CD4-positive, alpha-beta T cell treated with Interleukin-2 at 100 ng/mL for 4 hours (primary cell): ENCODE results near the gene CENPF.
"Not testable (repeated sequence)": the region's sequence is repeated elsewhere in the genome, so short reads cannot be mapped to it uniquely, and the experiment has no call there.

ENCODE experiments used
- DNase-seq: peaks from one replicate; pipeline ENCODE4 v3.0.0-alpha.2; 2020; ENCODE audit warnings: low spot score

The CENPF gene

GRCh38 chr1:214602764-214603657 is at the start of gene CENPF:
Gene CENPF (plus strand): TSS chr1:214603195. CDS start chr1:214613755, 10,560 bp downstream.
- DNase-seq: peak; percentile 96

- DNase-seq: no peak
Observed at GRCh38 chr1:214557952-214558735, 44.9 kb upstream of the CENPF start.

GRCh38 chr1:214563881-214564280 is 39.1 kb upstream of the CENPF start:
- DNase-seq: no peak

GRCh38 chr1:214565310-214565709 is 37.7 kb upstream of the CENPF start:
- DNase-seq: no peak

- DNase-seq: no peak
Observed at GRCh38 chr1:214566158-214567104, 36.6 kb upstream of the CENPF start.

GRCh38 chr1:214567481-214567980 is 35.5 kb upstream of the CENPF start:
- no peak for DNase-seq

- DNase-seq: no peak
Observed at GRCh38 chr1:214568328-214568727, 34.7 kb upstream of the CENPF start.

GRCh38 chr1:214569357-214570004 is 33.5 kb upstream of the CENPF start:
- DNase-seq: no peak

- DNase-seq: no peak
Observed at GRCh38 chr1:214570442-214570841, 32.6 kb upstream of the CENPF start.

- DNase-seq: no peak
Observed at GRCh38 chr1:214571281-214571680, 31.7 kb upstream of the CENPF start.

GRCh38 chr1:214573386-214574318 is 29.3 kb upstream of the CENPF start:
- DNase-seq: no peak

GRCh38 chr1:214574598-214575411 is 28.2 kb upstream of the CENPF start:
- no peak for DNase-seq

GRCh38 chr1:214576120-214576519 is 26.9 kb upstream of the CENPF start:
- DNase-seq: not testable (repeated sequence)

GRCh38 chr1:214579183-214579582 is 23.8 kb upstream of the CENPF start:
- DNase-seq: no peak

GRCh38 chr1:214581785-214582184 is 21.2 kb upstream of the CENPF start:
- DNase-seq: no peak

GRCh38 chr1:214582289-214582891 is 20.6 kb upstream of the CENPF start:
- no peak for DNase-seq

- DNase-seq: no peak
Observed at GRCh38 chr1:214583113-214583512, 19.9 kb upstream of the CENPF start.

GRCh38 chr1:214583824-214584554 is 19.0 kb upstream of the CENPF start:
- DNase-seq: no peak
